Mesenchymal stem cell (in vitro differentiated cells and primary cell): ENCODE data around the gene TMEM37.

Source experiments
- DNase-seq: peaks from one replicate; pipeline ENCODE4 v3.0.0-alpha.2; 2013
- H2AFZ ChIP-seq: one replicate; pipeline ENCODE4 v1.6.1; 2013; ENCODE audit warnings: low read depth, mild to moderate bottlenecking, control low read depth, inconsistent platforms, low read length, moderate library complexity
- H2AK5ac ChIP-seq: 2 replicates; pipeline ENCODE4 v1.6.1; 2013; ENCODE audit warnings: low read length, moderate library complexity, mild to moderate bottlenecking, inconsistent platforms; ENCODE audit not compliant: severe bottlenecking
- H2BK120ac ChIP-seq: one replicate; pipeline ENCODE4 v1.6.1; 2013; ENCODE audit warnings: low read depth, mild to moderate bottlenecking, inconsistent platforms, low read length, moderate library complexity
- H2BK12ac ChIP-seq, 2 experiments: one replicate each; pipeline ENCODE4 v1.6.1; 2013; ENCODE audit warnings: inconsistent platforms in 2 of 2, low read length in 2 of 2, mild to moderate bottlenecking in 2 of 2, moderate library complexity in 2 of 2, control low read depth in 1 of 2
- H2BK15ac ChIP-seq: one replicate; pipeline ENCODE4 v1.6.1; 2013; ENCODE audit warnings: mild to moderate bottlenecking, low read depth, inconsistent platforms; ENCODE audit not compliant: poor library complexity, severe bottlenecking
- H2BK5ac ChIP-seq: 2 replicates; pipeline ENCODE4 v1.6.1; 2013; ENCODE audit warnings: low read depth, mild to moderate bottlenecking, low read length, control low read depth, inconsistent platforms; ENCODE audit not compliant: poor library complexity, severe bottlenecking
- H3K14ac ChIP-seq, 2 experiments: one replicate each; pipeline ENCODE4 v1.6.1; 2013; ENCODE audit warnings: inconsistent platforms in 2 of 2, low read length in 2 of 2, control low read depth in 1 of 2, mild to moderate bottlenecking in 1 of 2, moderate library complexity in 1 of 2
- H3K18ac ChIP-seq, 2 experiments: one replicate each; pipeline ENCODE4 v1.6.1; 2013; ENCODE audit warnings: inconsistent platforms in 2 of 2, low read length in 2 of 2, control low read depth in 1 of 2, low read depth in 1 of 2, mild to moderate bottlenecking in 1 of 2
- H3K23ac ChIP-seq, 2 experiments: one replicate each; pipeline ENCODE4 v1.6.1; 2013; ENCODE audit warnings: inconsistent platforms in 2 of 2, low read length in 2 of 2, mild to moderate bottlenecking in 2 of 2, moderate library complexity in 2 of 2, control low read depth in 1 of 2
- H3K27ac ChIP-seq: 2 replicates; pipeline ENCODE4 v1.5.1; 2013; ENCODE audit warnings: mild to moderate bottlenecking, moderate library complexity, low read length, control low read depth, inconsistent platforms; ENCODE audit not compliant: poor library complexity, severe bottlenecking
- H3K27me3 ChIP-seq, 2 experiments: 2 replicates each; pipeline versions ENCODE4 v1.6.1 to v1.7.0; 2013; ENCODE audit warnings: low read length in 2 of 2, mild to moderate bottlenecking in 2 of 2, moderate library complexity in 2 of 2, control low read depth in 1 of 2, inconsistent platforms in 1 of 2; ENCODE audit not compliant: control insufficient read depth in 1 of 2, insufficient read depth in 1 of 2
- H3K36me3 ChIP-seq, 2 experiments: 2 replicates each; pipeline versions ENCODE4 v1.6.1 to v1.7.0; 2013; ENCODE audit warnings: low read length in 2 of 2, control low read depth in 1 of 2, inconsistent platforms in 1 of 2, low read depth in 1 of 2, mild to moderate bottlenecking in 1 of 2; ENCODE audit not compliant: insufficient read depth in 2 of 2, control insufficient read depth in 1 of 2
- H3K4ac ChIP-seq, 2 experiments: one replicate each; pipeline ENCODE4 v1.6.1; 2013; ENCODE audit warnings: inconsistent platforms in 2 of 2, low read length in 2 of 2, mild to moderate bottlenecking in 2 of 2, moderate library complexity in 2 of 2, control low read depth in 1 of 2, low read depth in 1 of 2
- H3K4me1 ChIP-seq: 2 replicates; pipeline ENCODE4 v1.6.1; 2013; ENCODE audit warnings: low read depth, low read length, control low read depth; ENCODE audit not compliant: control insufficient read depth, insufficient read depth
- H3K4me2 ChIP-seq: 2 replicates; pipeline ENCODE4 v1.6.1; 2013; ENCODE audit warnings: low read length, mild to moderate bottlenecking, inconsistent platforms; ENCODE audit not compliant: poor library complexity, severe bottlenecking
- H3K4me3 ChIP-seq, 2 experiments: 2 replicates each; pipeline versions ENCODE4 v1.5.1 to v1.7.0; 2013; ENCODE audit warnings: low read length in 2 of 2, mild to moderate bottlenecking in 2 of 2, control low read depth in 1 of 2, low read depth in 1 of 2; ENCODE audit not compliant: insufficient read depth in 1 of 2
- H3K79me1 ChIP-seq: replicated peaks from 2 replicates; pipeline ENCODE4 v1.6.1; 2013; ENCODE audit warnings: mild to moderate bottlenecking, control low read depth, low read length, inconsistent platforms; ENCODE audit not compliant: poor library complexity, severe bottlenecking
- H3K9ac ChIP-seq: 2 replicates; pipeline ENCODE4 v1.7.0; 2013; ENCODE audit warnings: mild to moderate bottlenecking, low read length, moderate library complexity
- H3K9me3 ChIP-seq: 2 replicates; pipeline ENCODE4 v1.7.0; 2013; ENCODE audit warnings: mild to moderate bottlenecking, low read length; ENCODE audit not compliant: control insufficient read depth
- H4K8ac ChIP-seq: one replicate; pipeline ENCODE4 v1.6.1; 2013; ENCODE audit warnings: inconsistent platforms, mild to moderate bottlenecking, low read length, moderate library complexity
- H4K91ac ChIP-seq: one replicate; pipeline ENCODE4 v1.6.1; 2013; ENCODE audit warnings: mild to moderate bottlenecking, low read length, inconsistent platforms
- WGBS: methylation state at CpG from one replicate; pipeline ENCODE4 v1.1.7; 2013; ENCODE audit warnings: mixed read lengths; 5-methylcytosine and 5-hydroxymethylcytosine counted together

TMEM37 gene

GRCh38 chr2:119423108-119423444 lies 8.6 kb upstream of the TMEM37 start:
- no peak overlapping the region for H2BK120ac ChIP-seq
- H2AK5ac ChIP-seq = no peak overlapping the region
- 86% methylated on average over 1 of the region's 2 CpGs for WGBS

GRCh38 chr2:119423811-119424210 lies 7.8 kb upstream of the TMEM37 start:
- Histone ChIP-seq H3K4me1 (peaks cover 3% of the 10 kb centered on the region), H3K4me2 (no peak overlapping the region), H3K27ac (no peak overlapping the region), H3K4ac (no peak overlapping the region), H3K4me3 (no peak overlapping the region), H3K9ac (no peak overlapping the region), H2BK12ac (no peak overlapping the region), H2BK15ac (no peak overlapping the region), H3K36me3 (no peaks in the 10 kb centered on the region), H2AFZ (no peak overlapping the region), H3K23ac (no peak overlapping the region), H2AK5ac (no peak overlapping the region), H3K79me1 (no peaks in the 10 kb centered on the region), H2BK120ac (no peak overlapping the region), H3K9me3 (peaks cover 12% of the 10 kb centered on the region), H2BK5ac (no peak overlapping the region), H3K18ac (no peak overlapping the region), H3K27me3 (peaks cover 26 to 67% of the 10 kb centered on the region in 2 experiments), H4K91ac (no peak overlapping the region), H4K8ac (no peak overlapping the region), H3K14ac (no peak overlapping the region)
- 81% methylated on average over 2 of the region's 2 CpGs for WGBS
- no peak for DNase-seq

More at GRCh38 chr2:119423108-119423444, 8.6 kb upstream of the TMEM37 start:
- no peak overlapping the region for H2BK5ac ChIP-seq
- H3K79me1 ChIP-seq = no peaks in the 10 kb centered on the region
- H3K36me3 ChIP-seq = no peaks in the 10 kb centered on the region
- no peak overlapping the region for H2BK12ac ChIP-seq
- DNase-seq = no peak
- H3K14ac ChIP-seq = no peak overlapping the region
- H4K8ac ChIP-seq = no peak overlapping the region
- H3K9me3 ChIP-seq = peaks cover 12% of the 10 kb centered on the region
- peaks cover 26 to 64% of the 10 kb centered on the region in 2 experiments for H3K27me3 ChIP-seq
- H4K91ac ChIP-seq = no peak overlapping the region
- H2AFZ ChIP-seq = no peak overlapping the region
- no peak overlapping the region for H3K4ac ChIP-seq
- no peak overlapping the region for H3K23ac ChIP-seq
- H3K9ac ChIP-seq = no peak overlapping the region
- no peak overlapping the region for H2BK15ac ChIP-seq
- H3K4me1 ChIP-seq = peaks cover 3% of the 10 kb centered on the region
- no peak overlapping the region for H3K18ac ChIP-seq
- no peak overlapping the region for H3K27ac ChIP-seq
- H3K4me2 ChIP-seq = no peak overlapping the region
- no peak overlapping the region for H3K4me3 ChIP-seq

- peak overlapping the region in 1 of 2 experiments; percentile 18 for H3K18ac ChIP-seq
- no peak for DNase-seq
- H4K8ac ChIP-seq = no peak overlapping the region
- no peak overlapping the region for H2BK5ac ChIP-seq
- no peak overlapping the region for H3K27ac ChIP-seq
- H2BK15ac ChIP-seq = peak overlapping the region; percentile 65
- no peak overlapping the region for H3K23ac ChIP-seq
- H3K4me2 ChIP-seq = no peak overlapping the region
- H3K79me1 ChIP-seq = no peaks in the 10 kb centered on the region
- H2AFZ ChIP-seq = no peak overlapping the region
- peaks cover 26 to 68% of the 10 kb centered on the region in 2 experiments for H3K27me3 ChIP-seq
- no peak overlapping the region for H3K4ac ChIP-seq
- peak overlapping the region in 1 of 2 experiments; percentile 37 for H2BK12ac ChIP-seq
- peaks cover 12% of the 10 kb centered on the region for H3K9me3 ChIP-seq
- no peak overlapping the region for H4K91ac ChIP-seq
- no peak overlapping the region for H3K9ac ChIP-seq
- 92% methylated on average over 10 of the region's 10 CpGs for WGBS
- H3K14ac ChIP-seq = no peak overlapping the region
- H2AK5ac ChIP-seq = no peak overlapping the region
- no peak overlapping the region for H2BK120ac ChIP-seq
- H3K4me3 ChIP-seq = no peak overlapping the region
- H3K4me1 ChIP-seq = peaks cover 5% of the 10 kb centered on the region
- H3K36me3 ChIP-seq = no peaks in the 10 kb centered on the region
Measured at GRCh38 chr2:119424284-119425118, 7.2 kb upstream of the TMEM37 start.

GRCh38 chr2:119425119-119425405 lies 6.6 kb upstream of the TMEM37 start:
- H3K4ac ChIP-seq = no peak overlapping the region
- no peak overlapping the region for H2AFZ ChIP-seq
- H4K91ac ChIP-seq = no peak overlapping the region
- H3K4me3 ChIP-seq = no peak overlapping the region
- H3K27me3 ChIP-seq = peaks cover 26 to 70% of the 10 kb centered on the region in 2 experiments
- H3K79me1 ChIP-seq = no peaks in the 10 kb centered on the region
- no peak overlapping the region for H3K18ac ChIP-seq
- H3K9me3 ChIP-seq = peaks cover 12% of the 10 kb centered on the region
- peaks cover 8% of the 10 kb centered on the region for H3K4me1 ChIP-seq
- no peak for DNase-seq
- 98% methylated on average over 1 of the region's 1 CpG for WGBS
- H4K8ac ChIP-seq = no peak overlapping the region
- no peak overlapping the region for H3K27ac ChIP-seq
- no peak overlapping the region for H2BK120ac ChIP-seq
- no peak overlapping the region for H2AK5ac ChIP-seq
- no peak overlapping the region for H3K9ac ChIP-seq
- no peaks in the 10 kb centered on the region for H3K36me3 ChIP-seq
- no peak overlapping the region for H3K4me2 ChIP-seq
- no peak overlapping the region for H3K23ac ChIP-seq
- no peak overlapping the region for H2BK5ac ChIP-seq
- H2BK15ac ChIP-seq = no peak overlapping the region
- no peak overlapping the region for H3K14ac ChIP-seq
- no peak overlapping the region for H2BK12ac ChIP-seq
